Neural cell (in vitro differentiated cells): ENCODE data around the gene CBFA2T2.

Source experiments
- CTCF ChIP-seq: fragments of 450-650 bp; IDR thresholded peaks from 2 replicates; pipeline ENCODE4 v1.5.1; 2014; ENCODE audit warnings: antibody characterized with exemption, mild to moderate bottlenecking, moderate library complexity; ENCODE audit not compliant: poor library complexity, severe bottlenecking
- EZH2 ChIP-seq: fragments of 200-600, 300-800 bp; shearing (Covaris generic), sonication (generic); IDR thresholded peaks from 2 replicates; pipeline ENCODE4 v1.6.1; 2014; ENCODE audit warnings: antibody characterized with exemption, low read length, borderline replicate concordance, mild to moderate bottlenecking; ENCODE audit not compliant: insufficient read depth, poor library complexity, severe bottlenecking

GRCh38 chr20:33466303-33466646, 23.6 kb upstream of the CBFA2T2 start:
- no peak for TF ChIP-seq CTCF
- TF ChIP-seq EZH2: no peak
